ENCODE results near the gene MAP7D3. TPM values are rescaled to one million over a fixed set of nuclear protein-coding genes. Genes with fewer than 3 reads are reported as not detected.
A peak's percentile ranks its signal among the peaks of the same experiment; 100 is the strongest.

MAP7D3 gene
- total RNA-seq, 1 experiment from 2014 or later = 15.0 TPM

DNA sequence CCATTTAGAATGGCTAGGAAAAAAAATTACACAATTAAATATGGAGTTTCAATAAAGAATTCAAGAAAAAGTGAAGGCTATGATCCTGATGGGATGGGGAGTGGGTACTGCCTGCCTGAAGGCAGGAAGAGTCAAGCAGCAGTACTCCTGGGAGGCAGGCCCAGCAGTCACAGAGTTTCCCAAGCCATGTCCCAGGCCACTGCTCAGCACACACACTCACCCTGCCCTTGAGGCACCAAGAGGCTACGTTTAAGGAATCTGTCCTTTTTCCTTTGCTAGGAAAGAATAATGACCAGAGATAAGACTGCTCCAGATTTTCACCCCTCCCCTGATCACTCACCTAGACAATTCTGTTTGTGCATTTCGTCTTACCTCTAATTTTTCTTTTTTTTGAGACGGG, 30.2 kb downstream of the MAP7D3 start:
- peak overlapping the region; percentile 52 for H3K4me2 ChIP-seq (ENCODE audit: low read length)
- TF ChIP-seq JUND (IDR thresholded peaks at IDR 0.05) (no peak), ZFX (IDR thresholded peaks at IDR 0.05) (no peak), POLR2AphosphoS5 (IDR thresholded peaks at IDR 0.05; ENCODE audit: low read depth, low read length) (no peak), RAD21 (IDR thresholded peaks at IDR 0.05; ENCODE audit: low read depth) (no peak), CEBPB (IDR thresholded peaks at IDR 0.05; ENCODE audit: low read depth) (no peak), POLR2A (IDR thresholded peaks at IDR 0.05; ENCODE audit: borderline replicate concordance, extremely low read depth, insufficient read depth, insufficient read length) (no peak), EZH2phosphoT487 (IDR thresholded peaks at IDR 0.05; ENCODE audit: borderline replicate concordance) (no peak), EGR1 (IDR thresholded peaks at IDR 0.05; ENCODE audit: low read depth) (no peak), SP1 (IDR thresholded peaks at IDR 0.05; ENCODE audit: low read depth) (no peak), SRF (IDR thresholded peaks at IDR 0.05; ENCODE audit: low read depth) (no peak)
- TF ChIP-seq, protein P1, sequence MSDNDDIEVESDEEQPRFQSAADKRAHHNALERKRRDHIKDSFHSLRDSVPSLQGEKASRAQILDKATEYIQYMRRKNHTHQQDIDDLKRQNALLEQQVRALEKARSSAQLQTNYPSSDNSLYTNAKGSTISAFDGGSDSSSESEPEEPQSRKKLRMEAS (IDR thresholded peaks at IDR 0.05) = no peak
- TF ChIP-seq, protein P2, sequence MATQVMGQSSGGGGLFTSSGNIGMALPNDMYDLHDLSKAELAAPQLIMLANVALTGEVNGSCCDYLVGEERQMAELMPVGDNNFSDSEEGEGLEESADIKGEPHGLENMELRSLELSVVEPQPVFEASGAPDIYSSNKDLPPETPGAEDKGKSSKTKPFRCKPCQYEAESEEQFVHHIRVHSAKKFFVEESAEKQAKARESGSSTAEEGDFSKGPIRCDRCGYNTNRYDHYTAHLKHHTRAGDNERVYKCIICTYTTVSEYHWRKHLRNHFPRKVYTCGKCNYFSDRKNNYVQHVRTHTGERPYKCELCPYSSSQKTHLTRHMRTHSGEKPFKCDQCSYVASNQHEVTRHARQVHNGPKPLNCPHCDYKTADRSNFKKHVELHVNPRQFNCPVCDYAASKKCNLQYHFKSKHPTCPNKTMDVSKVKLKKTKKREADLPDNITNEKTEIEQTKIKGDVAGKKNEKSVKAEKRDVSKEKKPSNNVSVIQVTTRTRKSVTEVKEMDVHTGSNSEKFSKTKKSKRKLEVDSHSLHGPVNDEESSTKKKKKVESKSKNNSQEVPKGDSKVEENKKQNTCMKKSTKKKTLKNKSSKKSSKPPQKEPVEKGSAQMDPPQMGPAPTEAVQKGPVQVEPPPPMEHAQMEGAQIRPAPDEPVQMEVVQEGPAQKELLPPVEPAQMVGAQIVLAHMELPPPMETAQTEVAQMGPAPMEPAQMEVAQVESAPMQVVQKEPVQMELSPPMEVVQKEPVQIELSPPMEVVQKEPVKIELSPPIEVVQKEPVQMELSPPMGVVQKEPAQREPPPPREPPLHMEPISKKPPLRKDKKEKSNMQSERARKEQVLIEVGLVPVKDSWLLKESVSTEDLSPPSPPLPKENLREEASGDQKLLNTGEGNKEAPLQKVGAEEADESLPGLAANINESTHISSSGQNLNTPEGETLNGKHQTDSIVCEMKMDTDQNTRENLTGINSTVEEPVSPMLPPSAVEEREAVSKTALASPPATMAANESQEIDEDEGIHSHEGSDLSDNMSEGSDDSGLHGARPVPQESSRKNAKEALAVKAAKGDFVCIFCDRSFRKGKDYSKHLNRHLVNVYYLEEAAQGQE (IDR thresholded peaks at IDR 0.05; ENCODE audit: low read depth) = no peak
- no peaks in the 10 kb centered on the region for H3K9me3 ChIP-seq (ENCODE audit: control insufficient read depth in 1 of 2, insufficient read depth in 1 of 2, low read depth in 1 of 2, low read length in 2 of 2)

More for the DNA sequence above, 30.2 kb downstream of the MAP7D3 start:
- Histone ChIP-seq H3K27me3 (ENCODE audit: insufficient read depth, low read length) (no peaks in the 10 kb centered on the region), H3K36me3 (ENCODE audit: control insufficient read depth in 1 of 2, insufficient read depth in 2 of 2, low read length in 2 of 2) (peaks cover 6 to 17% of the 10 kb centered on the region in 2 experiments), H3K4me3 (replicated peaks in 1 of 2; ENCODE audit: low read depth in 1 of 2, low read length in 2 of 2) (no peak overlapping the region), H3K9me2 (ENCODE audit: insufficient read depth) (no peaks in the 10 kb centered on the region), H3K9ac (ENCODE audit: low read length) (no peak overlapping the region), H2AFZ (ENCODE audit: low read depth, low read length, poor library complexity, severe bottlenecking) (no peak overlapping the region), H4K20me1 (ENCODE audit: insufficient read depth) (no peaks in the 10 kb centered on the region), H3K4me1 (ENCODE audit: control insufficient read depth in 1 of 2, insufficient read depth in 2 of 2, low read length in 2 of 2) (peaks cover 11 to 22% of the 10 kb centered on the region in 2 experiments; a peak in 3 of 4 replicates), H3K27ac (ENCODE audit: low read depth, low read length) (peak overlapping the region; percentile 40; the same call in 1 of the 2 replicates), H3K79me2 (ENCODE audit: insufficient read depth, low read length) (no peaks in the 10 kb centered on the region)
- no peak for DNase-seq (ENCODE audit: low read depth, low spot score)
- intact Hi-C loops (cut with micrococcal nuclease) = no loop called here
- no TSS peak for BruUV-seq (replicated peaks)
- no peak for ATAC-seq
- ChIA-PET CTCF (no interaction called here), RAD21 (ENCODE audit: low non-redundant PET in 1 of 2, low total read pairs in 2 of 2, uncharacterized antibody in 2 of 2, unreplicated experiment in 2 of 2) (no interaction called here), POLR2A (no interaction called here)

Data from HCT116 (cell line).